Activated CD8-positive, alpha-beta memory T cell treated with anti-CD3 and anti-CD28 coated beads, Interleukin-2, amount 10 ng/mL, durations not matched to agents 7 days and 5 days (primary cell): ENCODE measurements around the gene MYO1E. TPM values are rescaled to one million over a fixed set of nuclear protein-coding genes. Genes with fewer than 3 reads are reported as not detected.
"Not testable (repeated sequence)": the region's sequence is repeated elsewhere in the genome, so short reads cannot be mapped to it uniquely, and the experiment has no call there.

ENCODE experiments used
- ATAC-seq: fragments of 150-1000 bp; cut with Tn5 transposase; one replicate; pipeline ENCODE4 v1.10.0; 2021; ENCODE audit warnings: moderate library complexity
- CTCF ChIA-PET: fragments of 350-600 bp; sonication (Branson Sonifier 250); formaldehyde crosslinking; loops from one replicate; lab custom pipeline; 2021; ENCODE audit warnings: antibody characterized with exemption; lab: Charles Lee
- DNase-seq: peaks from one replicate; pipeline ENCODE4 v3.0.0-alpha.2; 2020
- H3K27ac Mint-ChIP-seq: one replicate; pipeline ENCODE4 v1.8.0; 2021; ENCODE audit warnings: mild to moderate bottlenecking, mixed read lengths
- H3K27me3 Mint-ChIP-seq: one replicate; pipeline ENCODE4 v1.8.0; 2021; ENCODE audit warnings: mixed read lengths
- H3K36me3 Mint-ChIP-seq: one replicate; pipeline ENCODE4 v1.8.0; 2021; ENCODE audit warnings: mild to moderate bottlenecking, mixed read lengths
- H3K4me1 Mint-ChIP-seq: one replicate; pipeline ENCODE4 v1.8.0; 2021; ENCODE audit warnings: mixed read lengths
- H3K4me3 Mint-ChIP-seq: one replicate; pipeline ENCODE4 v1.8.0; 2021; ENCODE audit warnings: mild to moderate bottlenecking, moderate library complexity, mixed read lengths
- H3K9me3 Mint-ChIP-seq: one replicate; pipeline ENCODE4 v1.8.0; 2022; ENCODE audit warnings: low read depth, mixed read lengths
- total RNA-seq, 2 experiments: library from RNA; stranded (reverse); gene quantifications; one replicate each; pipeline ENCODE4 v1.2.3, GENCODE V29; 2021

The MYO1E gene
- total RNA-seq, 2 experiments from 2014 or later, result 60.3 to 224 TPM

DNA sequence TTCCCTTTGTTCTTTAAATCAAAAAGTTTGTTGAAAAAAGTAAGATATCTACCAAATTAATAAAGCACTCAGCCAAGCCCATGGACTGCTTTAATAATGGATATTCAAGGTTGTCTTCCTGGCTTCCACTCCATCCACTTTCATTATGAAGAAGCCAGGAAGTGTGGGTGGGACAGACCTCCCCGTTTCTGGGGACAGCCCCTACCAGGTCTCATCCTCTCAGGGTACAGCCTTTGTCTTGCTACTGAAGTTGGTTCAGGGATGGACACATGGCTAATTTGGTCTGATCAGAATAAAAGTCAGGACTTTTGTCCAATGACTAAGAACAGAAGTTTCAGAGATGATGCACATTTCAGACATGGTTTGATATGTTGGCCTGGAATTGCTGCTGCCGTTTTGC, 235.1 kb downstream of the MYO1E start:
- ATAC-seq (peak; percentile 45), DNase-seq (no peak)
- Mint-ChIP-seq H3K27me3 (no peaks in the 10 kb centered on the region), H3K4me1 (peaks cover 21% of the 10 kb centered on the region), H3K4me3 (no peak overlapping the region), H3K27ac (peak overlapping the region; percentile 50), H3K36me3 (peaks cover 37% of the 10 kb centered on the region), H3K9me3 (no peaks in the 10 kb centered on the region)
- CTCF ChIA-PET, result interaction anchor here (1.0 to 1.7 kb wide), 9 partner anchors 9 to 356 kb away, joined by 3 to 9 read pairs (median 4); partner anchors contain the start of gene RNF111

DNA sequence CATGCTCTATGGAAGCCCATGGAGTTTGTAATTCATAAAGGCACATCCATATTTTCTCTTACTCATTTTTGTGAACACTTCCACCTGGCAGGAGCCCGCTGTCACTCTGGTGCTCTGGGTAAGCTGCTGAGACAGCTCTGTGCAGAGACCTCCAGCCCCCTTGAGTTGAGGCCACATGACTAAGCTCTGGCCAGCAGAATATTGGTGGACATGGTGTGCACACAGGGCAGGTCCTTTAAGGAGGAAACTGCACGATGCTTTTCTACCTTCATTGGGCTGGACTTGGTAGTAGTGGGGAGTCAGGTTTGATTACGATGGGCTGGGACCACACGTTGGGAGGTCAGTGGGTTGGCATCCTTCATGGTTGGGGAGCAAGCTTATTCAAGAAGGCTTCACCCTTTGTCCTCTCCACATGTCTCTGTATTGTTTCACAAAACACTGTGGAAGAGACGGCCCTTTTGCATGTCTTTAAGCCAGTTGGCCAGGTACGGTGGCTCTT, 238.7 kb downstream of the MYO1E start:
- Mint-ChIP-seq H3K27me3 (no peaks in the 10 kb centered on the region), H3K4me3 (no peak overlapping the region), H3K36me3 (peaks cover 60% of the 10 kb centered on the region), H3K27ac (no peak overlapping the region), H3K9me3 (peaks cover 4% of the 10 kb centered on the region), H3K4me1 (peaks cover 17% of the 10 kb centered on the region)
- no peak for ATAC-seq
- DNase-seq, result no peak
- CTCF ChIA-PET, result no interaction called here

DNA sequence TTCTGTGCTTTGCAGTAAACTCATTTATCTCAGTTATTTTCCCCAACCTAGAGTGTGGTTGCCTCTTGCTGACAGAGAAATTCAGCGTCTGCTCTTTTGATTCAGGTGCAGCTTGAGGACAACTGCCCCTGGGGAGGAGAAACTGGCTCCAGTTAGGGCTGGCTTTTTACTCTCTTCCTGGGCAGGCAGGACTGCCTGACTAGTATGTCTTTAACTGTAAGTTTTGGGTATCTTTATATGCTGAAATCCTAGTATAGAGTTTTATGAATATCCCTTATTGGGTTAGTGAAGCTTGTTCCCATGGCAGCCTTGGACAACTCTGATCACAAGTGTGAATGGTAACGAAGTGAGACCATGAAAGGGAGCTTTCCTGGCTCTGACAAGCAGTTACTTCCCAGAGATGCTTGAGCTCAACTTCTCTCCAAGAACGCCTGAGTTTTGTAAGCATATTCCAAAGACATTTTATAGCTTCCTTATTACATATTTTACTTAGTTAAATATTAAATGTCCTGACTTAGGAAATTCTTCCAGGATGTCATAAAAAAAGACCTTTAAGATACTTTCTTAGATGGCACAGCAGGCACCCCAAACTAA, 240.6 kb downstream of the MYO1E start:
- H3K4me3 Mint-ChIP-seq, result no peak overlapping the region
- peaks cover 69% of the 10 kb centered on the region for H3K36me3 Mint-ChIP-seq
- H3K27ac Mint-ChIP-seq, result no peak overlapping the region
- CTCF ChIA-PET, result interaction anchor here (1.3 kb wide), 1 partner anchor 397 kb away, joined by 3 read pairs; no protein-coding TSS in a partner anchor
- DNase-seq (no peak), ATAC-seq (no peak)
- H3K27me3 Mint-ChIP-seq, result no peaks in the 10 kb centered on the region
- H3K4me1 Mint-ChIP-seq, result peaks cover 3% of the 10 kb centered on the region
- H3K9me3 Mint-ChIP-seq, result peaks cover 9% of the 10 kb centered on the region

DNA sequence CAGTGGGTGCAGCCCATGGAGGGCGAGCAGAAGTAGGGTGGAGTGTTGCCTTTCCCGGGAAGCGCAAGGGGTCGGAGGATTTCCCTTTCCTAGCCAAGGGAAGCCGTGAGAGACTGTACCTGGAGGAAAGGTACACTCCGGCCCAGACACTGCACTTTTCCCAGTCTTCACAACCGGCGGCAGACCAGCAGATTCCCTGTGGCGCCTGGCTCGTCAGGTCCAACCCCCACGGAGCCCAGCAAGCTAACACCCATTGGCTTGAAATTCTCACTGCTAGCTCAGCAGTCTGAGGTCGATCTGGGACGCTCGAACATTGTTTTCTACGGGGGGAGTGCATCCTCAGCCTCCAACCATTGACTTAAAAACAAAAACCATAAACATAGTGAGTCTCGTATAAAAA, 241.2 kb downstream of the MYO1E start:
- CTCF ChIA-PET, result no interaction called here
- H3K36me3 Mint-ChIP-seq, result peaks cover 75% of the 10 kb centered on the region
- H3K27ac Mint-ChIP-seq, result no peak overlapping the region
- H3K4me1 Mint-ChIP-seq, result peaks cover 2% of the 10 kb centered on the region
- ATAC-seq, result no peak
- no peaks in the 10 kb centered on the region for H3K27me3 Mint-ChIP-seq
- DNase-seq, result no peak
- no peak overlapping the region for H3K4me3 Mint-ChIP-seq
- H3K9me3 Mint-ChIP-seq, result peaks cover 10% of the 10 kb centered on the region

DNA sequence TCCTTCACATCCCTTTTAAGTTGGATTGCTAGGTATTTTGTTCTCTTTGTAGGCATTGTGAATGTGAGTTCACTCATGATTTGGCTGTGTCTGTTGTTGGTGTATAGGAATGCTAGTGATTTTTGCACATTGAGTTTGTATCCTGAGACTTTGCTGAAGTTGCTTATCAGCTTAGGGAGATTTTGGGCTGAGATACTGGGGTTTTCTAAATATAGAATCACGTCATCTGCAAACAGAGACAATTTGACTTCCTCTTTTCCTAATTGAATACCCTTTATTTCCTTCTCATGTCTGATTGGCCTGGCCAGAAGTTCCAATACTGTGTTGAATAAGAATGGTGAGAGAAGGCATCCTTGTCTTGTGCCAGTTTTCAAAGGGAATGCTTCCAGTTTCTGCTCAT, 245.4 kb downstream of the MYO1E start:
- H3K27me3 Mint-ChIP-seq, H3K4me3 Mint-ChIP-seq, H3K27ac Mint-ChIP-seq, ATAC-seq, DNase-seq, H3K4me1 Mint-ChIP-seq, CTCF ChIA-PET: not testable (repeated sequence)
- peaks cover 10% of the 10 kb centered on the region for H3K9me3 Mint-ChIP-seq
- peaks cover 93% of the 10 kb centered on the region for H3K36me3 Mint-ChIP-seq

DNA sequence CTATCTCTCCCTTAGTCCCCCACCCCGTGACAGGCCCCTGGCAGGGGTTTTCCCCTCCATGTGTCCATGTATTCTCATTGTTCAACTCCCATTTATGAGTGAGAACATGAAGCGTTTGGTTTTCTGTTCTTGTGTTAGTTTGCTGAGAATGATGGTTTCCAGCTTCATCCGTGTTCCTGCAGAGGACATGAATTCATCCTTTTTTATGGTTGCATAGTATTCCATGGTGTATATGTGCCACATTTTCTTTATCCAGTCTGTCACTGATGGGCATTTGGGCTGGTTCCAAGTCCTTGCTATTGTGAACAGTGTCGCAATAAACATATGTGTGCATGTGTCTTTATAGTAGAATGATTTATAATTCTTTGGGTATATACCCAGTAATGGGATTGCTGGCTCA, 247.0 kb downstream of the MYO1E start:
- not testable (repeated sequence) for ATAC-seq, H3K4me1 Mint-ChIP-seq, H3K27ac Mint-ChIP-seq, DNase-seq, H3K4me3 Mint-ChIP-seq, H3K27me3 Mint-ChIP-seq
- peaks cover 89% of the 10 kb centered on the region for H3K36me3 Mint-ChIP-seq
- peaks cover 10% of the 10 kb centered on the region for H3K9me3 Mint-ChIP-seq
- CTCF ChIA-PET, result interaction anchor here (1.1 to 2.3 kb wide), 2 partner anchors 9 to 403 kb away, joined by 3 to 7 read pairs; no protein-coding TSS in a partner anchor

DNA sequence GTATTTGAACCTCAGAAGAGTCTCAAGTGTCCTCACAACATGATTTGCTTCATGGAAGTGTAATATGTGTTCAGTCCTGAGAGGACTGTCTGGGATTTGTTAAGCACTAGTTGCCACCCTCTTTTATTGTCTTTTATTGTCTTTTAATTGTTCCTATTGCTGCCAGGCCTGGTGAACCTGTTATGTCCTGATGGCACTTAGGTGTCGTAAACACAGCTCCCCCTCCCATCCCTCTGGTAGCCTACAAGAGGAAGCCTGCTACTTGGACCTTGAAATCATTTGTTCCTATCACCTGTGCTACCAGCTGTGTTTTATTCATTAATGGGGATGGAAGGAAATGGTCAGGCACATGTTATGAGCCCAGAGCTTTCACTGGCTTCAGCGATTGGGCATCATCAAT, 248.4 kb downstream of the MYO1E start:
- ATAC-seq, result no peak
- CTCF ChIA-PET, result interaction anchor here (0.7 to 2.3 kb wide), 4 partner anchors 8 to 404 kb away, joined by 3 to 7 read pairs (median 3); no protein-coding TSS in a partner anchor
- H3K27ac Mint-ChIP-seq, result no peak overlapping the region
- H3K36me3 Mint-ChIP-seq, result peaks cover 81% of the 10 kb centered on the region
- no peak overlapping the region for H3K4me3 Mint-ChIP-seq
- no peak for DNase-seq
- peaks cover 8% of the 10 kb centered on the region for H3K9me3 Mint-ChIP-seq
- no peaks in the 10 kb centered on the region for H3K27me3 Mint-ChIP-seq
- peaks cover 4% of the 10 kb centered on the region for H3K4me1 Mint-ChIP-seq

DNA sequence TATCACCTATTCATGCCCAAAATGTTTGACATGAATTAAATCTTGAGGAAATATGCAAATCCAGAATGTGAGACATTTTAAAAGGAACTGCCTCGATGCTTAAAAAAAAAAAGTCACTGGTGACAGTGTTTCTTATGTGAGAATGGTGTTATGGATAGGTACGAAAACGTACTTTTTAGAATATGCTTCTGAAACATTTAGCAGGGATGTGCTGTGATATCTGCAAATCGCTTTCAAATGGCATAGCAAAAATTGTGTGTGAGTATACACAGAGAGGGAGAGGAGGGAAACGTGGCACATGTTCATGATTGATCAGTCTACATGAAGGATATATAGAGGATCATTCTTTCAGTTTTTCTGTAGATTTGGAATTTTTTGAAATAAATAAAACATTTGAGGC, 251.7 kb downstream of the MYO1E start:
- ATAC-seq, result no peak
- Mint-ChIP-seq H3K27ac (no peak overlapping the region), H3K36me3 (peaks cover 79% of the 10 kb centered on the region), H3K4me3 (no peak overlapping the region), H3K4me1 (peaks cover 2% of the 10 kb centered on the region), H3K9me3 (no peaks in the 10 kb centered on the region), H3K27me3 (no peaks in the 10 kb centered on the region)
- DNase-seq, result no peak
- CTCF ChIA-PET, result no interaction called here

DNA sequence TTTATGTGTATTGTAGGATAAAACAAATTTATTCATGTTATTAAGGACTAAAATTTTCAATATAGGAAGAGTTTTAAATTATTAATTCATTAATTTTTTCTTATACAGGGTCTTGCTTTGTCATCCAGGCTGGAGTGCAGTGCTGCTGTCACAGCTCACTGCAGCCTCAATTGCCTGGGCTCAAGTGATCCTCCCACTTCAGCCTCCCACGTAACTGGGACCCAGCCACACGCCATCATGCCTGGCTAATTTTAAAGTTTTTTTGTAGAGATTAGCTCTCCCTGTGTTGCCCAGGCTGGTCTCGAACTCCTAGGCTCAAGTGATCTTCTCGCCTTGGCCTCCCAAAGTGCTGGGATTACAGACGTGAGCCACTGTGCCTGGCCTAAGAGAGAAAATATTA, 253.0 kb downstream of the MYO1E start:
- DNase-seq (no peak), ATAC-seq (no peak)
- H3K27me3 Mint-ChIP-seq, result no peaks in the 10 kb centered on the region
- H3K4me1 Mint-ChIP-seq, result peaks cover 2% of the 10 kb centered on the region
- CTCF ChIA-PET, result interaction anchor here (0.7 kb wide), 1 partner anchor 43 kb away, joined by 3 read pairs; no protein-coding TSS in a partner anchor
- no peaks in the 10 kb centered on the region for H3K9me3 Mint-ChIP-seq
- H3K4me3 Mint-ChIP-seq, result no peak overlapping the region
- peaks cover 77% of the 10 kb centered on the region for H3K36me3 Mint-ChIP-seq
- no peak overlapping the region for H3K27ac Mint-ChIP-seq

DNA sequence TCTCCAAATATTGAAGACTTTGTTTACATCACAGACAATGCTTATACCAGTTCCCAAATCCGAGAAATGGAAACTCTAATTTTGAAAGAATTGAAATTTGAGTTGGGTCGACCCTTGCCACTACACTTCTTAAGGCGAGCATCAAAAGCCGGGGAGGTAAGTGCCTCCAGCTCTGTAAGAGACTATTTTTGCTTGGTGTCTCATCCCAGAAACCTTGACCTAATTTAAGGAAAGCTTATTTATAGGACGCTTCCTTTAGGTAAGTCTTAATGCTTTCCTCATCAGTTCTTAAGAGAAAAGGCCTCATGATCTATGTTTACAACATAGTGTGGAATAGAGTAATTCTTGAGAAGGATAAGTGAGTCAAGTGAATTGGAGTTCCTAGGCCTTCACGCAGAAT, 255.9 kb downstream of the MYO1E start:
- H3K27ac Mint-ChIP-seq, result no peak overlapping the region
- H3K27me3 Mint-ChIP-seq, result no peaks in the 10 kb centered on the region
- CTCF ChIA-PET, result interaction anchor here (1.0 kb wide), 1 partner anchor 8 kb away, joined by 3 read pairs; no protein-coding TSS in a partner anchor
- ATAC-seq (no peak), DNase-seq (no peak)
- no peaks in the 10 kb centered on the region for H3K9me3 Mint-ChIP-seq
- peaks cover 69% of the 10 kb centered on the region for H3K36me3 Mint-ChIP-seq
- H3K4me1 Mint-ChIP-seq, result peaks cover 2% of the 10 kb centered on the region
- no peak overlapping the region for H3K4me3 Mint-ChIP-seq

DNA sequence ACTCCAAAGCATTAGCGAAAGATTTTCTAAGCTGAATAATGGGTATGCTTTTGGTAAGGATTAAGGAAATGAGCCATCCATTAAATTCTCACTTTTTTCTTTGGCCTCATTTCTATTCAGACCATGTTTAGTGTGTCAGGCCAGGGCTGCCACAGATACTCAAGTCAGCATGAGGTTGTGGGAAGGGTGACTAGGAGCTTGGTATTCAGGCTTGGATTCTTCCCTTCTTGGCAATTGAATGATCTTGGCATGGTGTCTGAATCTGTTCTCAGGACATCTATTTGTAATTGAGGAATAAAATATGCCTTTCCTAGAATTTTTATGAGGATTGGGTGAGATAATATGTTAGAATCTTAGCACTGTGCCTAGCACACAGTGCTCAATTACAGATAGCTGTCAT, 256.5 kb downstream of the MYO1E start:
- Mint-ChIP-seq H3K4me3 (no peak overlapping the region), H3K27me3 (no peaks in the 10 kb centered on the region), H3K27ac (no peak overlapping the region), H3K9me3 (no peaks in the 10 kb centered on the region), H3K4me1 (peaks cover 2% of the 10 kb centered on the region), H3K36me3 (peaks cover 70% of the 10 kb centered on the region)
- DNase-seq (no peak), ATAC-seq (no peak)
- CTCF ChIA-PET, result interaction anchor here (0.6 to 1.0 kb wide), 2 partner anchors 9 to 200 kb away, joined by 3 read pairs; no protein-coding TSS in a partner anchor

DNA sequence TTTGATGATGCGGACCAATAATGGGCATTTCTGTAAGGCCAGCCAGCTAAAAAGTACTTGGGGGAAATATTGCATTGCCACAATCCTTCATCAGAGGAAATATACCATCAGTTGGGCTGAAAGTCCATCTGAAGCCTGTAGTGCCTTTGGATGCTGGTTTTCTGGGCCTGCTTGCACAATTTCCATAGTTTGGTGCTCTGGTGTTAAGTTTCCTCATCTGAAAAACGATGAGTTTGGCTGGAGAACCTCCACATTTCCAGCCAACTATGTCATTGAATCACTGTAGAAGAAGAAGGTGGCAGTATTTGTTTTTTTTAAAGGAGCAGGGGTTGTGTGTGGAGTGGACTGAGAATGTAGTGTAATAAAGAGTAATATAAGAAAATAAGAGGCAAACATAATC, 257.6 kb downstream of the MYO1E start:
- CTCF ChIA-PET, result no interaction called here
- H3K36me3 Mint-ChIP-seq, result peaks cover 71% of the 10 kb centered on the region
- H3K9me3 Mint-ChIP-seq, result no peaks in the 10 kb centered on the region

DNA sequence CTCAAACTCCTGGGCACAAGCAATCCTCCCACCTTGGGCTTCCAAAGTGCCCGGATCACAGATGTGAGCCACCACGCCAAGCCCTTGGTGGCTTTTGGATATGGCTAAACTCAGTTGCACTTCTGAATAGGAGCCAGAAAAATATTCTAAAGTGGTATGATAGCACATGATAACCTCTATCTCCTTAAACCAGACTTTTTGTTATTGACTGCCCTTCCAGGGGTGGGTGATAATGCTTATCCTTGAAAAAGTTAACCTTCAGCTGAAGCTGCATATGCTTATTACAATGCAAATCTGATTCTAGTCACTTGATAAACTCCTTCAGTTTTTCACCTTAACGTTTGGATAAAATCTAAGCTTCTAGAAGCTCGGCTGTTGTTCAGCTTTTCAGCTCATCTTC, 261.4 kb downstream of the MYO1E start:
- H3K4me1 Mint-ChIP-seq, result peaks cover 19% of the 10 kb centered on the region
- DNase-seq (no peak), ATAC-seq (no peak)
- H3K27ac Mint-ChIP-seq, result no peak overlapping the region
- H3K9me3 Mint-ChIP-seq, result no peaks in the 10 kb centered on the region
- H3K36me3 Mint-ChIP-seq, result peaks cover 68% of the 10 kb centered on the region
- CTCF ChIA-PET, result interaction anchor here (0.7 to 1.7 kb wide), 2 partner anchors 53 to 131 kb away, joined by 3 to 5 read pairs; no protein-coding TSS in a partner anchor
- H3K4me3 Mint-ChIP-seq, result no peak overlapping the region
- no peaks in the 10 kb centered on the region for H3K27me3 Mint-ChIP-seq

More for the DNA sequence above, 257.6 kb downstream of the MYO1E start:
- H3K4me3 Mint-ChIP-seq, result no peak overlapping the region
- no peak overlapping the region for H3K27ac Mint-ChIP-seq
- ATAC-seq (no peak), DNase-seq (no peak)
- no peaks in the 10 kb centered on the region for H3K27me3 Mint-ChIP-seq
- H3K4me1 Mint-ChIP-seq, result peaks cover 8% of the 10 kb centered on the region

DNA sequence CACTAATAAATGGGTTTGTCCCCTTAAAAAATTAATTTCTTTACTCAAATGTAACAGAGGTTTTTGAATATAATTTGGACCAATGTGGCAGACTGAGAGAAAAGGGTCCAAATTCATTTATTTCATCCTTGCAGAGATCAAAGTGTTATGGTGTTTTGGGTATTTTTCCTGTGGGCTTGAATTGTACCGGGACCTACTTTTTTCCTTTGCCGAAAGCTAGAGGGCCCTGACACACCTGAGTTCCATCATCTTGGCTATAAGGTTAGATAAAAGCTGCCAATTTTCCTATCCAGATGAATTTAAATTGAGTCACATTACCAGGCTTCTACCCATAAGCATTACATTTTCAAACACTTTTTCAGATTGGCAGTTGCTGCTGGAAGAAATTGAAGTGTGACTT, 266.8 kb downstream of the MYO1E start:
- Mint-ChIP-seq H3K27me3 (no peaks in the 10 kb centered on the region), H3K9me3 (no peaks in the 10 kb centered on the region), H3K27ac (peak overlapping the region; percentile 98), H3K4me3 (peak overlapping the region; percentile 93), H3K36me3 (peaks cover 39% of the 10 kb centered on the region), H3K4me1 (peaks cover 31% of the 10 kb centered on the region)
- CTCF ChIA-PET, result interaction anchor here (1.1 to 1.7 kb wide), 3 partner anchors 32 to 152 kb away, joined by 4 read pairs; no protein-coding TSS in a partner anchor
- no peak for ATAC-seq
- DNase-seq, result no peak
